CMK (cell line): ENCODE measurements around the gene TRERF1.
A peak's percentile ranks its signal among the peaks of the same experiment; 100 is the strongest.
"Not testable (repeated sequence)": the region's sequence is repeated elsewhere in the genome, so short reads cannot be mapped to it uniquely, and the experiment has no call there.

Source experiments
- DNase-seq: peaks from one replicate; pipeline ENCODE4 v3.0.0-alpha.2; 2010; ENCODE audit warnings: low read depth

Gene TRERF1

GRCh38 chr6:42451333-42452170 lies at the start of gene TRERF1:
Gene TRERF1, minus strand, starts transcription at chr6:42451926. Its CDS starts 182,336 bp downstream, at chr6:42269590.
- no peak for DNase-seq

- DNase-seq = no peak
These were observed 46.9 kb upstream of the TRERF1 start for GRCh38 chr6:42498473-42499128.

- DNase-seq = no peak
These were observed 42.3 kb upstream of the TRERF1 start for GRCh38 chr6:42493914-42494539.

GRCh38 chr6:42488129-42488528 lies 36.4 kb upstream of the TRERF1 start:
- no peak for DNase-seq

- DNase-seq = no peak
These were observed 32.5 kb upstream of the TRERF1 start for GRCh38 chr6:42484261-42484660.

GRCh38 chr6:42482174-42482573 lies 30.4 kb upstream of the TRERF1 start:
- DNase-seq = no peak

- no peak for DNase-seq
These were observed 20.0 kb upstream of the TRERF1 start for GRCh38 chr6:42471714-42472113.

- no peak for DNase-seq
These were observed 19.4 kb upstream of the TRERF1 start for GRCh38 chr6:42471142-42471541.

GRCh38 chr6:42468273-42468672 lies 16.5 kb upstream of the TRERF1 start:
- no peak for DNase-seq

GRCh38 chr6:42467651-42468050 lies 15.9 kb upstream of the TRERF1 start:
- DNase-seq = no peak

- not testable (repeated sequence) for DNase-seq
These were observed 14.7 kb upstream of the TRERF1 start for GRCh38 chr6:42466470-42466869.

GRCh38 chr6:42462474-42462972 lies 10.8 kb upstream of the TRERF1 start:
- no peak for DNase-seq

GRCh38 chr6:42460883-42461282 lies 9.2 kb upstream of the TRERF1 start:
- no peak for DNase-seq

- DNase-seq = no peak
These were observed 8.2 kb upstream of the TRERF1 start for GRCh38 chr6:42459888-42460287.

GRCh38 chr6:42454428-42454791 lies 2.7 kb upstream of the TRERF1 start:
- DNase-seq = no peak

- DNase-seq = no peak
These were observed 2.1 kb upstream of the TRERF1 start for GRCh38 chr6:42453654-42454427.

GRCh38 chr6:42453031-42453653 lies 1.4 kb upstream of the TRERF1 start:
- DNase-seq = peak; percentile 18

- DNase-seq = peak; percentile 14
These were observed 675 bp upstream of the TRERF1 start for GRCh38 chr6:42452171-42453030.

- DNase-seq = no peak
These were observed 1.0 kb downstream of the TRERF1 start for GRCh38 chr6:42450477-42451332.
